GM21576 (cell line): ENCODE data around the gene TXNRD1.
"Not testable (repeated sequence)": the region's sequence is repeated elsewhere in the genome, so short reads cannot be mapped to it uniquely, and the experiment has no call there.

Experiments used
- ATAC-seq: cut with Tn5 transposase; IDR thresholded peaks from one replicate; pipeline ENCODE4 v1.9.1; 2021; ENCODE audit warnings: mild to moderate bottlenecking, moderate library complexity; ENCODE audit not compliant: unreplicated experiment

Gene TXNRD1

GRCh38 chr12:104232609-104233280, 17.2 kb downstream of the TXNRD1 start:
- ATAC-seq: no peak

GRCh38 chr12:104234926-104235499, 19.4 kb downstream of the TXNRD1 start:
- ATAC-seq: no peak

- no peak for ATAC-seq
Observed at GRCh38 chr12:104237930-104238329, 22.4 kb downstream of the TXNRD1 start.

- ATAC-seq: no peak
Observed at GRCh38 chr12:104242546-104243206, 27.1 kb downstream of the TXNRD1 start.

- ATAC-seq: no peak
Observed at GRCh38 chr12:104243551-104243950, 28.0 kb downstream of the TXNRD1 start.

- no peak for ATAC-seq
Observed at GRCh38 chr12:104243971-104244370, 28.4 kb downstream of the TXNRD1 start.

- ATAC-seq: no peak
Observed at GRCh38 chr12:104247698-104248097, 32.1 kb downstream of the TXNRD1 start.

- no peak for ATAC-seq
Observed at GRCh38 chr12:104248444-104248843, 32.9 kb downstream of the TXNRD1 start.

- ATAC-seq: no peak
Observed at GRCh38 chr12:104249017-104249416, 33.4 kb downstream of the TXNRD1 start.

- no peak for ATAC-seq
Observed at GRCh38 chr12:104249898-104250297, 34.3 kb downstream of the TXNRD1 start.

GRCh38 chr12:104250366-104251125, 35.0 kb downstream of the TXNRD1 start:
- ATAC-seq: no peak

GRCh38 chr12:104257913-104258472, 42.4 kb downstream of the TXNRD1 start:
- no peak for ATAC-seq

- ATAC-seq: no peak
Observed at GRCh38 chr12:104258476-104259067, 43.0 kb downstream of the TXNRD1 start.

- ATAC-seq: no peak
Observed at GRCh38 chr12:104263026-104263425, 47.4 kb downstream of the TXNRD1 start.

GRCh38 chr12:104263580-104264358, 48.2 kb downstream of the TXNRD1 start:
- no peak for ATAC-seq

GRCh38 chr12:104265436-104265835, 49.9 kb downstream of the TXNRD1 start:
- not testable (repeated sequence) for ATAC-seq

- ATAC-seq: no peak
Observed at GRCh38 chr12:104272938-104273337, 57.4 kb downstream of the TXNRD1 start.

- no peak for ATAC-seq
Observed at GRCh38 chr12:104273503-104273902, 57.9 kb downstream of the TXNRD1 start.

- no peak for ATAC-seq
Observed at GRCh38 chr12:104274811-104275210, 59.2 kb downstream of the TXNRD1 start.

- no peak for ATAC-seq
Observed at GRCh38 chr12:104275689-104276088, 60.1 kb downstream of the TXNRD1 start.
